NT2/D1 (cell line): ENCODE data around the gene COX8A.
"Not testable (repeated sequence)": the region's sequence is repeated elsewhere in the genome, so short reads cannot be mapped to it uniquely, and the experiment has no call there.

Source experiments
- DNase-seq: peaks from one replicate; pipeline ENCODE4 v3.0.0-alpha.2; 2011; ENCODE audit warnings: low read depth, low spot score
- H3K27me3 ChIP-seq: 2 replicates; pipeline ENCODE4 v1.6.0; 2011; ENCODE audit warnings: mild to moderate bottlenecking; ENCODE audit not compliant: insufficient read length, insufficient read depth
- H3K36me3 ChIP-seq: 2 replicates; pipeline ENCODE4 v1.6.1; 2011; ENCODE audit warnings: mild to moderate bottlenecking, low read length, mixed read lengths; ENCODE audit not compliant: insufficient read depth, insufficient read length
- H3K4me1 ChIP-seq: 2 replicates; pipeline ENCODE4 v1.5.1; 2011; ENCODE audit not compliant: insufficient read depth, insufficient read length
- H3K4me3 ChIP-seq: 2 replicates; pipeline ENCODE4 v1.5.1; 2011; ENCODE audit warnings: low read depth; ENCODE audit not compliant: insufficient read length
- H3K9ac ChIP-seq: 2 replicates; pipeline ENCODE4 v1.6.0; 2011; ENCODE audit warnings: low read depth; ENCODE audit not compliant: insufficient read length
- H3K9me3 ChIP-seq: 2 replicates; pipeline ENCODE4 v1.5.1; 2011; ENCODE audit warnings: mild to moderate bottlenecking, low read length; ENCODE audit not compliant: insufficient read depth
- SUZ12 ChIP-seq: IDR thresholded peaks from 2 replicates; pipeline ENCODE4 v1.6.1; 2011; ENCODE audit not compliant: insufficient read length, insufficient read depth; ENCODE audit errors: extremely low read depth
- YY1 ChIP-seq: IDR thresholded peaks from 2 replicates; pipeline ENCODE4 v1.6.1; 2011; ENCODE audit not compliant: insufficient read length, insufficient read depth
- ZNF274 ChIP-seq: IDR thresholded peaks from 2 replicates; pipeline ENCODE4 v1.6.1; 2011; ENCODE audit warnings: mild to moderate bottlenecking, low read depth, low read length

The COX8A gene

GRCh38 chr11:63951779-63952536 lies 22.5 kb upstream of the COX8A start:
- no peak for DNase-seq
- Histone ChIP-seq H3K4me3 (no peak overlapping the region), H3K4me1 (no peaks in the 10 kb centered on the region), H3K9ac (no peak overlapping the region), H3K27me3 (no peaks in the 10 kb centered on the region), H3K9me3 (no peaks in the 10 kb centered on the region), H3K36me3 (peaks cover 68% of the 10 kb centered on the region)
- no peak for TF ChIP-seq YY1
- TF ChIP-seq ZNF274: no peak
- no peak for TF ChIP-seq SUZ12

GRCh38 chr11:63952570-63952969 lies 21.9 kb upstream of the COX8A start:
- Histone ChIP-seq H3K36me3 (peaks cover 72% of the 10 kb centered on the region), H3K9me3 (no peaks in the 10 kb centered on the region), H3K4me3 (no peak overlapping the region), H3K27me3 (no peaks in the 10 kb centered on the region), H3K4me1 (no peaks in the 10 kb centered on the region), H3K9ac (no peak overlapping the region)
- DNase-seq: no peak
- TF ChIP-seq YY1 (no peak), ZNF274 (no peak), SUZ12 (no peak)

GRCh38 chr11:63958008-63958407 lies 16.4 kb upstream of the COX8A start:
- Histone ChIP-seq H3K4me3 (no peak overlapping the region), H3K9ac (peak overlapping the region; percentile 50), H3K4me1 (peaks cover 16% of the 10 kb centered on the region), H3K9me3 (no peaks in the 10 kb centered on the region), H3K36me3 (peaks cover 51% of the 10 kb centered on the region), H3K27me3 (no peaks in the 10 kb centered on the region)
- no peak for DNase-seq
- TF ChIP-seq SUZ12 (no peak), YY1 (no peak), ZNF274 (no peak)

DNA sequence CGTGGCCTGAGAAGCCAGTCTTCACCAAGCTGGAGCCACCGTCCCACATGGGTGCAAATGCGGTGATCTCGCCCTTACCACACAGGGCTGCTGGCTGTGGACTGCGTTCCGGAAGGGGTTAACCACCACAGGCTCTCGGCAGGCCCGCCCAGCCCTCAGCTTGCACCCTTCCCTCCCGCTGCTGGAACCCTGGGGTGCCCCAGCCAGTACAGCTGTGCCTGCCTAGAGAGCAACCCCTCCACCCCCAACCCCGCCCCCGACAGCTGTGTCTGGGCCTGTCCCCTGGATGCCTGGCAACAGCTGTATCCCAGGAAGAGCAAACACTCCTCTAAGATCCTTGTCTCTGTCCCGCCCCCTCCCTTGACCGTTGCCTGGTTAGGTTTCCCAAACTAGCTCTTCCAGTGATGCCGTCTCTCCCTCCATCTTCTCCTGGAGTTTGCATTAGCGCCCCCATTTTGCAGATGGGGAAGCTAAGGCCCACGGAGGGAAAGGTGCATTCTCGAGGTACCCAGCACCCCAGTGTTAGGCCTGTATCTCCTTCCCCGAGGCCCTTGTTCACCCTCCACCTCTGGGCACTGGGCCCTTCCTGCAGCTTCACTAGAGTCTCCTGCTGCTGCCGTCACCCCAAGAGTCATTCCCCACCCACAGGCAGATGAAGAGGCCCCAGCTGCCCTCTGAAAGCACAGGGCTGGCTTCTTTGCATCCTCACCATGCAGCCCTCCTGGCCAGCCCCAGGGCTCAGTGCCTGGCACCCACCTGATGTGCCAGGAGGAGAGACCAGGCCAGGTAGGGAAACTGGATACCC lies 12.6 kb upstream of the COX8A start:
- DNase-seq: no peak
- Histone ChIP-seq H3K4me3 (no peak overlapping the region), H3K9me3 (no peaks in the 10 kb centered on the region), H3K9ac (peak overlapping the region; percentile 50), H3K27me3 (no peaks in the 10 kb centered on the region), H3K4me1 (peaks cover 16% of the 10 kb centered on the region), H3K36me3 (peaks cover 16% of the 10 kb centered on the region)
- TF ChIP-seq SUZ12: no peak
- no peak for TF ChIP-seq ZNF274
- TF ChIP-seq YY1: no peak

DNA sequence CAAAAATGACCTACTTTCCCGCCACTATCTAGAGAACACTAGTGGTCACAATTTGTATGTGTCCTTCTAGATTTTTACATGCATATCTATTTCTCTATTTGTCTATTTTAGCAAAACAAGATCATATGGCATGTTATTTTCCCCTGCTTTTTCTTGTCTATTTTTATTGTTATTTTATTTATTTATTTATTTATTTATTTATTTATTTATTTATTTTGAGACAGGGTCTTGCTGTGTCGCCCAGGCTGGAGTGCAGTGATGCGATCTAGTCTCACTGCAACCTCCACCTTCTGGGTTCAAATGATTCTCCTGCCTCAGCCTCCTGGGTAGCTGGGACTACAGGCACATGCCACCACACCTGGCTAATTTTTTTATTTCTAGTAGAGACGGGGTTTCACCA lies 10.5 kb upstream of the COX8A start:
- not testable (repeated sequence) for H3K4me1 ChIP-seq, H3K27me3 ChIP-seq, H3K9me3 ChIP-seq, DNase-seq, H3K4me3 ChIP-seq, H3K9ac ChIP-seq, H3K36me3 ChIP-seq

DNA sequence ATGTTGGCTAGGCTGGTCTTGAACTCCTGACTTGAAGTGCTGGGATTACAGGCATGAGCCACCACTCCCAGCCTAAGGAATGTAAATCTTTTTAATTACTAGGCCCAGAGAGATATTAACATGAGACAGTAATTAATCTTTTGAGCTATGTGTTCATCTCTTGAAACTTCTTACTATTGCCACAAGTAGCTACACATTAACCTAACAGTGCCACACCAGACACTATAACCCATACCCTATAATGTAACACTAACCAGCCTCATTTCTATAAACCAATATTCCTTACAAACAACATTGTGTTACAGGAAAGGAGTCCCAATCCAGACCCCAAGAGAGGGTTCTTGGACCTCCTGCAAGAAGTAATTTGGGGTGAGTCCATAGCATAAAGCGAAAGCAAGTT lies 8.0 kb upstream of the COX8A start:
- Histone ChIP-seq H3K36me3 (no peaks in the 10 kb centered on the region), H3K9ac (no peak overlapping the region), H3K4me1 (peaks cover 2% of the 10 kb centered on the region), H3K27me3 (no peaks in the 10 kb centered on the region), H3K4me3 (no peak overlapping the region), H3K9me3 (no peaks in the 10 kb centered on the region)
- TF ChIP-seq SUZ12 (no peak), YY1 (no peak), ZNF274 (no peak)
- no peak for DNase-seq

GRCh38 chr11:63969461-63969860 lies 5.0 kb upstream of the COX8A start:
- H3K4me1 ChIP-seq: no peaks in the 10 kb centered on the region
- no peak overlapping the region for H3K4me3 ChIP-seq
- TF ChIP-seq YY1: no peak
- TF ChIP-seq SUZ12: no peak
- no peak for TF ChIP-seq ZNF274
- H3K27me3 ChIP-seq: no peaks in the 10 kb centered on the region
- no peak overlapping the region for H3K9ac ChIP-seq
- no peaks in the 10 kb centered on the region for H3K36me3 ChIP-seq
- no peak for DNase-seq
- no peaks in the 10 kb centered on the region for H3K9me3 ChIP-seq
